GM23338 (cell line): ENCODE results near the gene DLGAP5. TPM values are rescaled to one million over a fixed set of nuclear protein-coding genes. Genes with fewer than 3 reads are reported as not detected.

Source experiments
- ATAC-seq: fragments of 200-7000 bp; cut with Tn5 transposase; 3 replicates; pipeline ENCODE4 v1.9.1; 2020
- DNase-seq: peaks from one replicate; pipeline ENCODE4 v3.0.0-alpha.2; 2015; ENCODE audit warnings: low spot score
- H2AFZ ChIP-seq: fragments of 200-600 bp; sonication (generic); 2 replicates; pipeline ENCODE4 v1.8.0; 2016; ENCODE audit warnings: antibody characterized with exemption, mild to moderate bottlenecking, moderate library complexity
- H3F3A ChIP-seq: fragments of 200-600 bp; sonication (generic); replicated peaks from 2 replicates; pipeline ENCODE4 v1.8.0; 2017; ENCODE audit warnings: antibody characterized with exemption, mixed run types, low read depth
- H3K27ac ChIP-seq: fragments of 200-600 bp; sonication (generic); 2 replicates; pipeline ENCODE4 v1.6.1; 2016; ENCODE audit warnings: low read depth
- H3K27me3 ChIP-seq: fragments of 200-600 bp; sonication (generic); 2 replicates; pipeline ENCODE4 v1.8.0; 2016; ENCODE audit warnings: mild to moderate bottlenecking, mixed run types, moderate library complexity; ENCODE audit not compliant: insufficient read depth
- H3K36me3 ChIP-seq: fragments of 200-600 bp; sonication (generic); 2 replicates; pipeline ENCODE4 v1.8.0; 2016; ENCODE audit warnings: mild to moderate bottlenecking; ENCODE audit not compliant: insufficient read depth
- H3K4me1 ChIP-seq: fragments of 200-600 bp; sonication (generic); 2 replicates; pipeline ENCODE4 v1.8.0; 2016; ENCODE audit warnings: mild to moderate bottlenecking, moderate library complexity; ENCODE audit not compliant: insufficient read depth
- H3K4me2 ChIP-seq: fragments of 200-600 bp; sonication (generic); 2 replicates; pipeline ENCODE4 v1.7.1; 2017; ENCODE audit warnings: mixed run types
- H3K4me3 ChIP-seq: fragments of 200-600 bp; sonication (generic); 2 replicates; pipeline ENCODE4 v1.6.1; 2016; ENCODE audit warnings: mixed run types
- H3K79me2 ChIP-seq: fragments of 200-600 bp; sonication (generic); replicated peaks from 2 replicates; pipeline ENCODE4 v1.8.0; 2017; ENCODE audit warnings: mild to moderate bottlenecking; ENCODE audit not compliant: insufficient read depth
- H3K9me2 ChIP-seq: fragments of 200-600 bp; sonication (generic); 2 replicates; pipeline ENCODE4 v1.8.0; 2017; ENCODE audit not compliant: insufficient read depth
- H4K20me1 ChIP-seq: fragments of 200-600 bp; sonication (generic); replicated peaks from 2 replicates; pipeline ENCODE4 v1.8.0; 2017; ENCODE audit warnings: mild to moderate bottlenecking; ENCODE audit not compliant: insufficient read depth
- H3K27ac Mint-ChIP-seq: 2 replicates; pipeline ENCODE4 v1.8.0; 2020; ENCODE audit warnings: inconsistent platforms, mild to moderate bottlenecking, moderate library complexity, mixed read lengths
- H3K27me3 Mint-ChIP-seq: 3 replicates; pipeline ENCODE4 v1.8.0; 2022; ENCODE audit warnings: low read depth, mild to moderate bottlenecking, moderate library complexity, mixed read lengths, inconsistent platforms; ENCODE audit not compliant: insufficient read depth, poor library complexity
- H3K36me3 Mint-ChIP-seq: 3 replicates; pipeline ENCODE4 v1.8.0; 2021; ENCODE audit warnings: low read depth, mild to moderate bottlenecking, inconsistent platforms, moderate library complexity, mixed read lengths
- H3K4me1 Mint-ChIP-seq: 3 replicates; pipeline ENCODE4 v1.8.0; 2020; ENCODE audit warnings: mild to moderate bottlenecking, inconsistent platforms, mixed read lengths
- H3K4me3 Mint-ChIP-seq: 3 replicates; pipeline ENCODE4 v1.8.0; 2021; ENCODE audit warnings: moderate library complexity, mild to moderate bottlenecking, inconsistent platforms, mixed read lengths
- H3K9me3 Mint-ChIP-seq: 3 replicates; pipeline ENCODE4 v1.8.0; 2020; ENCODE audit warnings: moderate library complexity, mild to moderate bottlenecking, inconsistent platforms, mixed read lengths
- CREB1 ChIP-seq: fragments of 250-450 bp; sonication (Bioruptor Pico); IDR thresholded peaks from 2 replicates; pipeline ENCODE4 v1.5.0; 2020; ENCODE audit warnings: low read depth, mild to moderate bottlenecking, moderate library complexity
- EZH2 ChIP-seq: fragments of 200-600 bp; sonication (generic); IDR thresholded peaks from one replicate; pipeline ENCODE4 v1.8.0; 2017; ENCODE audit warnings: antibody characterized with exemption, mild to moderate bottlenecking, low read depth; ENCODE audit not compliant: unreplicated experiment
- EZH2phosphoT487 ChIP-seq: fragments of 200-600 bp; sonication (generic); IDR thresholded peaks from one replicate; pipeline ENCODE4 v1.8.1; 2018; ENCODE audit warnings: antibody characterized with exemption; ENCODE audit not compliant: unreplicated experiment
- JUNB ChIP-seq: IDR thresholded peaks from one replicate; pipeline ENCODE4 v1.6.1; 2016; ENCODE audit warnings: antibody characterized with exemption; ENCODE audit not compliant: unreplicated experiment
- NANOG ChIP-seq: IDR thresholded peaks from 2 replicates; pipeline ENCODE4 v1.6.1; 2016; ENCODE audit warnings: antibody characterized with exemption, borderline replicate concordance
- POLR2AphosphoS5 ChIP-seq: IDR thresholded peaks from 2 replicates; pipeline ENCODE4 v1.6.1; 2016; ENCODE audit warnings: antibody characterized with exemption, low read depth
- STAT1 ChIP-seq: IDR thresholded peaks from one replicate; pipeline ENCODE4 v1.6.1; 2016; ENCODE audit warnings: antibody characterized with exemption; ENCODE audit not compliant: unreplicated experiment
- ZNF114 ChIP-seq: fragments of 250-450 bp; sonication (Bioruptor Pico); IDR thresholded peaks from 2 replicates; pipeline ENCODE4 v1.5.0; 2020; ENCODE audit warnings: mild to moderate bottlenecking, moderate library complexity
- ZNF331 ChIP-seq: fragments of 250-450 bp; sonication (Bioruptor Pico); IDR thresholded peaks from 2 replicates; pipeline ENCODE4 v1.5.0; 2020; ENCODE audit warnings: low read depth, mild to moderate bottlenecking, moderate library complexity
- polyA plus RNA-seq: library from polyadenylated mRNA; unstranded; fragments of >200 nt; fragmentation: Nextera tagmentation; extraction: Ambion mirVana; gene quantifications from 2 replicates; pipeline ENCODE4 v1.2.1, GENCODE V29; 2016
- total RNA-seq: library from RNA; depleted of rRNA; stranded (reverse); fragments of >200 nt; shearing (Covaris generic); gene quantifications from 2 replicates; pipeline ENCODE4 v1.2.3, GENCODE V29; 2014
- TF ChIP-seq, protein P1 (sequence below), 2 experiments: fragments of 200-600 bp in 1 of 2; sonication (generic) in 1 of 2; conservative IDR thresholded peaks; 2 replicates each; pipeline versions ENCODE4 v1.5.1 to v1.6.1; 2016 to 2017; ENCODE audit warnings: antibody characterized with exemption in 2 of 2, low read depth in 2 of 2, mild to moderate bottlenecking in 2 of 2, moderate library complexity in 1 of 2
- TF ChIP-seq, protein P2 (sequence below): IDR thresholded peaks from one replicate; pipeline ENCODE4 v1.6.1; 2018; ENCODE audit warnings: antibody characterized with exemption; ENCODE audit not compliant: unreplicated experiment
- TF ChIP-seq, protein P3 (sequence below): IDR thresholded peaks from 2 replicates; pipeline ENCODE4 v1.6.1; 2016; ENCODE audit warnings: antibody characterized with exemption
- TF ChIP-seq, protein P4 (sequence below): fragments of 250-450 bp; sonication (Bioruptor Pico); IDR thresholded peaks from 2 replicates; pipeline ENCODE4 v1.5.0; 2020; ENCODE audit warnings: mild to moderate bottlenecking, moderate library complexity

DLGAP5 gene
- total and polyA plus RNA-seq, 2 experiments from 2014 or later = 110 to 117 TPM

DNA sequence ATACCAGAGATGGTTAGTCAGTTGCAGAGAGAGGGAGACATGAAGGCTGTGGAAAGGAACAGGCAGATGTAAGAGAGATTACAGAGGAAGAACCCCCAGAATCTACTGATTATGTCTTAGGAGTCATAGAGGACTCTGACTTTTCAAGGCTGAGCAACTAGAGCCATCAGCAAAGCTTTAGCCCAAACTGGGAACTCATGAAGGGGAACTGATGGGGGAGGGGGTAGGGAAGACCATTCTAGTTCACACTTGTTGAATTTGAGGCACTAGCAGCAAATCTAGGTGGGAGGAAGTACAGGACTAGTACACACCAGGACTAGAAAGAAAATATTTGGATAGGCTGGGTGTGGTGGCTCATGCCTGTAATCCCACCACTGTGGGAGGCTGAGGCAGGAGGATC is 52.2 kb downstream of the DLGAP5 start:
- H3K4me1 ChIP-seq = no peaks in the 10 kb centered on the region
- H4K20me1 ChIP-seq = peaks cover under 1% of the 10 kb centered on the region
- no peak overlapping the region for H3K4me3 ChIP-seq
- H3K27ac Mint-ChIP-seq = no peak overlapping the region
- no peak overlapping the region for H3K27ac ChIP-seq
- DNase-seq (no peak), ATAC-seq (no peak)
- H3K27me3 ChIP-seq = no peaks in the 10 kb centered on the region
- no peak overlapping the region for H3K4me2 ChIP-seq
- H3K36me3 Mint-ChIP-seq = peaks cover 9% of the 10 kb centered on the region
- H3K36me3 ChIP-seq = no peaks in the 10 kb centered on the region; the same call in 1 of the 2 replicates
- no peaks in the 10 kb centered on the region for H3K9me3 Mint-ChIP-seq
- no peaks in the 10 kb centered on the region for H3K4me1 Mint-ChIP-seq
- H3K79me2 ChIP-seq = no peaks in the 10 kb centered on the region
- TF ChIP-seq EZH2 = no peak
- TF ChIP-seq JUNB = no peak
- TF ChIP-seq, protein P1, sequence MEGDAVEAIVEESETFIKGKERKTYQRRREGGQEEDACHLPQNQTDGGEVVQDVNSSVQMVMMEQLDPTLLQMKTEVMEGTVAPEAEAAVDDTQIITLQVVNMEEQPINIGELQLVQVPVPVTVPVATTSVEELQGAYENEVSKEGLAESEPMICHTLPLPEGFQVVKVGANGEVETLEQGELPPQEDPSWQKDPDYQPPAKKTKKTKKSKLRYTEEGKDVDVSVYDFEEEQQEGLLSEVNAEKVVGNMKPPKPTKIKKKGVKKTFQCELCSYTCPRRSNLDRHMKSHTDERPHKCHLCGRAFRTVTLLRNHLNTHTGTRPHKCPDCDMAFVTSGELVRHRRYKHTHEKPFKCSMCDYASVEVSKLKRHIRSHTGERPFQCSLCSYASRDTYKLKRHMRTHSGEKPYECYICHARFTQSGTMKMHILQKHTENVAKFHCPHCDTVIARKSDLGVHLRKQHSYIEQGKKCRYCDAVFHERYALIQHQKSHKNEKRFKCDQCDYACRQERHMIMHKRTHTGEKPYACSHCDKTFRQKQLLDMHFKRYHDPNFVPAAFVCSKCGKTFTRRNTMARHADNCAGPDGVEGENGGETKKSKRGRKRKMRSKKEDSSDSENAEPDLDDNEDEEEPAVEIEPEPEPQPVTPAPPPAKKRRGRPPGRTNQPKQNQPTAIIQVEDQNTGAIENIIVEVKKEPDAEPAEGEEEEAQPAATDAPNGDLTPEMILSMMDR (conservative IDR thresholded peaks at IDR 0.05; ENCODE audit: low read depth in 2 of 2) = no peak
- TF ChIP-seq ZNF331 (CRISPR knock-in tag) = no peak
- TF ChIP-seq, protein P2, sequence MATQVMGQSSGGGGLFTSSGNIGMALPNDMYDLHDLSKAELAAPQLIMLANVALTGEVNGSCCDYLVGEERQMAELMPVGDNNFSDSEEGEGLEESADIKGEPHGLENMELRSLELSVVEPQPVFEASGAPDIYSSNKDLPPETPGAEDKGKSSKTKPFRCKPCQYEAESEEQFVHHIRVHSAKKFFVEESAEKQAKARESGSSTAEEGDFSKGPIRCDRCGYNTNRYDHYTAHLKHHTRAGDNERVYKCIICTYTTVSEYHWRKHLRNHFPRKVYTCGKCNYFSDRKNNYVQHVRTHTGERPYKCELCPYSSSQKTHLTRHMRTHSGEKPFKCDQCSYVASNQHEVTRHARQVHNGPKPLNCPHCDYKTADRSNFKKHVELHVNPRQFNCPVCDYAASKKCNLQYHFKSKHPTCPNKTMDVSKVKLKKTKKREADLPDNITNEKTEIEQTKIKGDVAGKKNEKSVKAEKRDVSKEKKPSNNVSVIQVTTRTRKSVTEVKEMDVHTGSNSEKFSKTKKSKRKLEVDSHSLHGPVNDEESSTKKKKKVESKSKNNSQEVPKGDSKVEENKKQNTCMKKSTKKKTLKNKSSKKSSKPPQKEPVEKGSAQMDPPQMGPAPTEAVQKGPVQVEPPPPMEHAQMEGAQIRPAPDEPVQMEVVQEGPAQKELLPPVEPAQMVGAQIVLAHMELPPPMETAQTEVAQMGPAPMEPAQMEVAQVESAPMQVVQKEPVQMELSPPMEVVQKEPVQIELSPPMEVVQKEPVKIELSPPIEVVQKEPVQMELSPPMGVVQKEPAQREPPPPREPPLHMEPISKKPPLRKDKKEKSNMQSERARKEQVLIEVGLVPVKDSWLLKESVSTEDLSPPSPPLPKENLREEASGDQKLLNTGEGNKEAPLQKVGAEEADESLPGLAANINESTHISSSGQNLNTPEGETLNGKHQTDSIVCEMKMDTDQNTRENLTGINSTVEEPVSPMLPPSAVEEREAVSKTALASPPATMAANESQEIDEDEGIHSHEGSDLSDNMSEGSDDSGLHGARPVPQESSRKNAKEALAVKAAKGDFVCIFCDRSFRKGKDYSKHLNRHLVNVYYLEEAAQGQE = no peak
- TF ChIP-seq, protein P3, sequence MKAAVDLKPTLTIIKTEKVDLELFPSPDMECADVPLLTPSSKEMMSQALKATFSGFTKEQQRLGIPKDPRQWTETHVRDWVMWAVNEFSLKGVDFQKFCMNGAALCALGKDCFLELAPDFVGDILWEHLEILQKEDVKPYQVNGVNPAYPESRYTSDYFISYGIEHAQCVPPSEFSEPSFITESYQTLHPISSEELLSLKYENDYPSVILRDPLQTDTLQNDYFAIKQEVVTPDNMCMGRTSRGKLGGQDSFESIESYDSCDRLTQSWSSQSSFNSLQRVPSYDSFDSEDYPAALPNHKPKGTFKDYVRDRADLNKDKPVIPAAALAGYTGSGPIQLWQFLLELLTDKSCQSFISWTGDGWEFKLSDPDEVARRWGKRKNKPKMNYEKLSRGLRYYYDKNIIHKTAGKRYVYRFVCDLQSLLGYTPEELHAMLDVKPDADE = no peak
- no peak for TF ChIP-seq POLR2AphosphoS5
- TF ChIP-seq CREB1 = no peak
- TF ChIP-seq, protein P4, sequence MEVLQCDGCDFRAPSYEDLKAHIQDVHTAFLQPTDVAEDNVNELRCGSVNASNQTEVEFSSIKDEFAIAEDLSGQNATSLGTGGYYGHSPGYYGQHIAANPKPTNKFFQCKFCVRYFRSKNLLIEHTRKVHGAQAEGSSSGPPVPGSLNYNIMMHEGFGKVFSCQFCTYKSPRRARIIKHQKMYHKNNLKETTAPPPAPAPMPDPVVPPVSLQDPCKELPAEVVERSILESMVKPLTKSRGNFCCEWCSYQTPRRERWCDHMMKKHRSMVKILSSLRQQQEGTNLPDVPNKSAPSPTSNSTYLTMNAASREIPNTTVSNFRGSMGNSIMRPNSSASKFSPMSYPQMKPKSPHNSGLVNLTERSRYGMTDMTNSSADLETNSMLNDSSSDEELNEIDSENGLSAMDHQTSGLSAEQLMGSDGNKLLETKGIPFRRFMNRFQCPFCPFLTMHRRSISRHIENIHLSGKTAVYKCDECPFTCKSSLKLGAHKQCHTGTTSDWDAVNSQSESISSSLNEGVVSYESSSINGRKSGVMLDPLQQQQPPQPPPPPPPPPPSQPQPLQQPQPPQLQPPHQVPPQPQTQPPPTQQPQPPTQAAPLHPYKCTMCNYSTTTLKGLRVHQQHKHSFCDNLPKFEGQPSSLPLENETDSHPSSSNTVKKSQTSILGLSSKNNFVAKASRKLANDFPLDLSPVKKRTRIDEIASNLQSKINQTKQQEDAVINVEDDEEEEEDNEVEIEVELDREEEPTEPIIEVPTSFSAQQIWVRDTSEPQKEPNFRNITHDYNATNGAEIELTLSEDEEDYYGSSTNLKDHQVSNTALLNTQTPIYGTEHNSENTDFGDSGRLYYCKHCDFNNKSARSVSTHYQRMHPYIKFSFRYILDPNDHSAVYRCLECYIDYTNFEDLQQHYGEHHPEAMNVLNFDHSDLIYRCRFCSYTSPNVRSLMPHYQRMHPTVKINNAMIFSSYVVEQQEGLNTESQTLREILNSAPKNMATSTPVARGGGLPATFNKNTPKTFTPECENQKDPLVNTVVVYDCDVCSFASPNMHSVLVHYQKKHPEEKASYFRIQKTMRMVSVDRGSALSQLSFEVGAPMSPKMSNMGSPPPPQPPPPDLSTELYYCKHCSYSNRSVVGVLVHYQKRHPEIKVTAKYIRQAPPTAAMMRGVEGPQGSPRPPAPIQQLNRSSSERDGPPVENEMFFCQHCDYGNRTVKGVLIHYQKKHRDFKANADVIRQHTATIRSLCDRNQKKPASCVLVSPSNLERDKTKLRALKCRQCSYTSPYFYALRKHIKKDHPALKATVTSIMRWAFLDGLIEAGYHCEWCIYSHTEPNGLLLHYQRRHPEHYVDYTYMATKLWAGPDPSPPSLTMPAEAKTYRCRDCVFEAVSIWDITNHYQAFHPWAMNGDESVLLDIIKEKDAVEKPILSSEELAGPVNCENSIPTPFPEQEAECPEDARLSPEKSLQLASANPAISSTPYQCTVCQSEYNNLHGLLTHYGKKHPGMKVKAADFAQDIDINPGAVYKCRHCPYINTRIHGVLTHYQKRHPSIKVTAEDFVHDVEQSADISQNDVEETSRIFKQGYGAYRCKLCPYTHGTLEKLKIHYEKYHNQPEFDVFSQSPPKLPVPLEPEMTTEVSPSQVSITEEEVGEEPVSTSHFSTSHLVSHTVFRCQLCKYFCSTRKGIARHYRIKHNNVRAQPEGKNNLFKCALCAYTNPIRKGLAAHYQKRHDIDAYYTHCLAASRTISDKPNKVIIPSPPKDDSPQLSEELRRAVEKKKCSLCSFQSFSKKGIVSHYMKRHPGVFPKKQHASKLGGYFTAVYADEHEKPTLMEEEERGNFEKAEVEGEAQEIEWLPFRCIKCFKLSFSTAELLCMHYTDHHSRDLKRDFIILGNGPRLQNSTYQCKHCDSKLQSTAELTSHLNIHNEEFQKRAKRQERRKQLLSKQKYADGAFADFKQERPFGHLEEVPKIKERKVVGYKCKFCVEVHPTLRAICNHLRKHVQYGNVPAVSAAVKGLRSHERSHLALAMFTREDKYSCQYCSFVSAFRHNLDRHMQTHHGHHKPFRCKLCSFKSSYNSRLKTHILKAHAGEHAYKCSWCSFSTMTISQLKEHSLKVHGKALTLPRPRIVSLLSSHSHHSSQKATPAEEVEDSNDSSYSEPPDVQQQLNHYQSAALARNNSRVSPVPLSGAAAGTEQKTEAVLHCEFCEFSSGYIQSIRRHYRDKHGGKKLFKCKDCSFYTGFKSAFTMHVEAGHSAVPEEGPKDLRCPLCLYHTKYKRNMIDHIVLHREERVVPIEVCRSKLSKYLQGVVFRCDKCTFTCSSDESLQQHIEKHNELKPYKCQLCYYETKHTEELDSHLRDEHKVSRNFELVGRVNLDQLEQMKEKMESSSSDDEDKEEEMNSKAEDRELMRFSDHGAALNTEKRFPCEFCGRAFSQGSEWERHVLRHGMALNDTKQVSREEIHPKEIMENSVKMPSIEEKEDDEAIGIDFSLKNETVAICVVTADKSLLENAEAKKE (CRISPR knock-in tag) = no peak
- no peak for TF ChIP-seq STAT1
- TF ChIP-seq NANOG = no peak
- TF ChIP-seq ZNF114 (CRISPR knock-in tag) = no peak
- no peak for TF ChIP-seq EZH2phosphoT487
- no peak overlapping the region for H2AFZ ChIP-seq
- H3K9me2 ChIP-seq = no peaks in the 10 kb centered on the region
- no peak overlapping the region; the same call in 2 of the 3 replicates for H3K4me3 Mint-ChIP-seq
- peaks cover 2% of the 10 kb centered on the region for H3K27me3 Mint-ChIP-seq
- no peaks in the 10 kb centered on the region for H3F3A ChIP-seq
